ENCODE measurements around the gene KLHL40. TPM values are rescaled to one million over a fixed set of nuclear protein-coding genes. Genes with fewer than 3 reads are reported as not detected.

KLHL40 gene
- total RNA-seq, 2 experiments from 2014 or later: not detected

DNA sequence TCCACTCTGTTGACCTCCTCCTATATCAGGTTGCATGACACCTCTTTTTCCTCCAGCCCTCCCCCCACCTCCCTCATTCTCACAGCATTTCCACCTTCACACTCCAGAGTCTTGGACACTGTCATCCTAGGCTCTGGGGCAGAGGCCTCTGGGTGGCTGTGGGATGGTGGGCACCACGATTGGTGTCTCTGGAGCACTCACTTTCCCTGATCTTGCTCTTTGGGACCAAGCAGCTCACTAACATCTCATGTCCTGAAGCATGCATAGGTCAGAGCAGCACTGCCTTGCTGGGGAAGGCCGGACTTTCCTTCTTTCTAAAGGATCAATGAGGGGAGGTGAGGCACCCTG, 16.9 kb upstream of the KLHL40 start:
- TF ChIP-seq EZH2phosphoT487 (IDR thresholded peaks at IDR 0.05; ENCODE audit: borderline replicate concordance, low read depth, low read length) (no peak), CTCF (conservative IDR thresholded peaks at IDR 0.05; ENCODE audit: low read length) (no peak)
- Histone ChIP-seq H3K27ac (ENCODE audit: low read depth, low read length, poor library complexity, severe bottlenecking) (no peak overlapping the region), H4K20me1 (ENCODE audit: insufficient read depth, low read length) (no peaks in the 10 kb centered on the region), H3K36me3 (ENCODE audit: insufficient read depth, low read length) (no peaks in the 10 kb centered on the region), H3K4me2 (ENCODE audit: low read length) (no peak overlapping the region), H2AFZ (ENCODE audit: low read length) (no peak overlapping the region), H3K4me1 (ENCODE audit: insufficient read depth, low read length, poor library complexity, severe bottlenecking) (no peaks in the 10 kb centered on the region), H3K79me2 (ENCODE audit: insufficient read depth, low read depth, low read length) (no peaks in the 10 kb centered on the region), H3K9me2 (ENCODE audit: insufficient read depth, low read length) (no peaks in the 10 kb centered on the region), H3K9me3 (ENCODE audit: low read length) (no peaks in the 10 kb centered on the region), H3K4me3 (ENCODE audit: low read depth, low read length, poor library complexity, severe bottlenecking) (no peak overlapping the region)
- DNase-seq (ENCODE audit: low spot score): no peak
- ChIA-PET POLR2A (no interaction called here), CTCF (ENCODE audit: unreplicated experiment) (no interaction called here)
- BruUV-seq (replicated peaks): no TSS peak
- intact Hi-C loops (cut with micrococcal nuclease; ENCODE audit: unreplicated experiment): no loop called here

- no TSS peak for BruUV-seq (replicated peaks)
- CTCF ChIA-PET (ENCODE audit: unreplicated experiment): no interaction called here
- H3K4me2 ChIP-seq (ENCODE audit: low read length): no peak overlapping the region
These were observed 16.5 kb upstream of the KLHL40 start for GRCh38 chr3:42668793-42669217.

More at GRCh38 chr3:42668793-42669217, 16.5 kb upstream of the KLHL40 start:
- no peaks in the 10 kb centered on the region for H3K9me2 ChIP-seq (ENCODE audit: insufficient read depth, low read length)
- no peaks in the 10 kb centered on the region for H3K79me2 ChIP-seq (ENCODE audit: insufficient read depth, low read depth, low read length)
- H3K27ac ChIP-seq (ENCODE audit: low read depth, low read length, poor library complexity, severe bottlenecking): no peak overlapping the region
- TF ChIP-seq EZH2phosphoT487 (IDR thresholded peaks at IDR 0.05; ENCODE audit: borderline replicate concordance, low read depth, low read length): no peak
- no peak for TF ChIP-seq CTCF (conservative IDR thresholded peaks at IDR 0.05; ENCODE audit: low read length)
- H3K4me1 ChIP-seq (ENCODE audit: insufficient read depth, low read length, poor library complexity, severe bottlenecking): no peaks in the 10 kb centered on the region
- H3K4me3 ChIP-seq (ENCODE audit: low read depth, low read length, poor library complexity, severe bottlenecking): no peak overlapping the region
- POLR2A ChIA-PET: no interaction called here
- intact Hi-C loops (cut with micrococcal nuclease; ENCODE audit: unreplicated experiment): no loop called here
- H3K36me3 ChIP-seq (ENCODE audit: insufficient read depth, low read length): no peaks in the 10 kb centered on the region
- no peaks in the 10 kb centered on the region for H3K9me3 ChIP-seq (ENCODE audit: low read length)
- no peak for DNase-seq (ENCODE audit: low spot score)
- H4K20me1 ChIP-seq (ENCODE audit: insufficient read depth, low read length): no peaks in the 10 kb centered on the region
- no peak overlapping the region for H2AFZ ChIP-seq (ENCODE audit: low read length)

All from OCI-LY7 (cell line).